Muscle layer of duodenum (tissue), 2 donors: ENCODE measurements around the gene SERINC3.
"Not testable (repeated sequence)": the region's sequence is repeated elsewhere in the genome, so short reads cannot be mapped to it uniquely, and the experiment has no call there.

Source experiments
- H3K27ac ChIP-seq: one replicate; pipeline ENCODE4 v1.7.0; 2013; ENCODE audit warnings: mild to moderate bottlenecking, low read length
- H3K27me3 ChIP-seq: one replicate; pipeline ENCODE4 v1.7.0; 2013; ENCODE audit warnings: low read depth, mild to moderate bottlenecking, control low read depth, low read length
- H3K36me3 ChIP-seq, 2 donors: one replicate each; pipeline ENCODE4 v1.7.0; 2013; ENCODE audit warnings: low read length in 2 of 2, control low read depth in 1 of 2, mild to moderate bottlenecking in 1 of 2; ENCODE audit not compliant: insufficient read depth in 2 of 2, control insufficient read depth in 1 of 2
- H3K4me1 ChIP-seq, 2 donors: one replicate each; pipeline ENCODE4 v1.7.0; 2013; ENCODE audit warnings: low read length in 2 of 2, mild to moderate bottlenecking in 2 of 2, control low read depth in 1 of 2, moderate library complexity in 1 of 2; ENCODE audit not compliant: insufficient read depth in 2 of 2, control insufficient read depth in 1 of 2
- H3K4me3 ChIP-seq, 2 donors: one replicate each; pipeline ENCODE4 v1.7.0; 2013; ENCODE audit warnings: low read length in 2 of 2, low read depth in 1 of 2, mild to moderate bottlenecking in 1 of 2
- H3K9me3 ChIP-seq, 2 donors: one replicate each; pipeline ENCODE4 v1.7.0; 2013; ENCODE audit warnings: low read length in 2 of 2, control low read depth in 1 of 2, mild to moderate bottlenecking in 1 of 2; ENCODE audit not compliant: control insufficient read depth in 1 of 2
- donor health status: healthy.

Gene SERINC3

DNA sequence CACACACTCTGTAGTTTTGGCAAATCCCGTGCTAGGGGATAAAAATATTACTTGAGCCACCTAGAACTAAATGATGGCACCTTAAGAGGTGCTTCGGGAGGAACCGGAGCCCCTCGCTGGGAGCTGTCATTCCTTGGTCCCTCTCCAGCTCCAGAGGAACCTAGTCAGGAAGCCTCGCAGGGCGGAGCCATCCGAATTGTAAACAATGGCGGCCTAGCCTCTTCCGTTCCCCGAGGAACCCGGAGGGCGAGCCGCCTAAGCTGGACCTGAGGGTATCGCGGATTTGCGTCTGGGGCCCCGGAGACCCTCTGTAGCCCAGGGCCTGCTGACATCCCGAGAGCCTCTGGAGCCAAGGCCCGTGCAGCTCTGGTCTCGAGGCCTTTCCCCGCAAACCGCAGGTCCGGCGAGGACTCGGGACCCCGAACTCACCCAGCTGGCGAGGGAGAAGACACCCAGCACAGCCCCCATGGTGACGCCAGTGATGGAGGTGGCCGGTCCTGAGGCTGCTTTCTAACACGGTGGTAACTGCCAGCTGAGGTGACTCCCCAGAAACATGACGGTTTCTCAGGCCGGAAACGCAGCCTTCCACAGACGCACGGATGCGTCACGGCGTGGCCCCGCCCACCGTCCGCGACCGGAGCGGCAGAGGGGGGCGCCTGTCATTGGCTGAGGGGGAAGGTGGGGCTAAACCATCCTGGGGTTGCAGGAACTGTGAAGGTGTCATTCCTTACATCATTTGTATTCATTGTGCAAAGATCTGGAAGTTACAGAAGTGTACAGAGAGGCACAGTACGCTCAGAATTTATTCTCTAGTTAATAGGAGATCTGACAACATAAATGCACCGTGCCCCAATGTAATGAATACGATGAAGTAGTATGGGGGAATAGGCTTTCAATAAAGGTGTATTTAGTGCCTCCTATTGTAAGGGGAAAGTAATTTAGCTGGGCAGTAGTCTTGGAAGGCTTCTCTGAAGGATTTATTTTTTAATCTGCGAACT, at the start of gene SERINC3:
SERINC3 (minus strand) TSS at position 587 of the 998 bp plus-strand sequence; CDS start at position 468, 119 bp downstream.
- H3K9me3 ChIP-seq, result no peaks in the 10 kb centered on the region
- H3K27ac ChIP-seq, result peak within 1 kb of the TSS; percentile 99
- peak within 1 kb of the TSS; percentile 87 to 97 for H3K4me3 ChIP-seq
- peaks cover 16 to 41% of the 10 kb centered on the region in 2 donors for H3K4me1 ChIP-seq
- no peaks in the 10 kb centered on the region for H3K27me3 ChIP-seq
- peaks cover 0 to 5% of the 10 kb centered on the region in 2 donors for H3K36me3 ChIP-seq

DNA sequence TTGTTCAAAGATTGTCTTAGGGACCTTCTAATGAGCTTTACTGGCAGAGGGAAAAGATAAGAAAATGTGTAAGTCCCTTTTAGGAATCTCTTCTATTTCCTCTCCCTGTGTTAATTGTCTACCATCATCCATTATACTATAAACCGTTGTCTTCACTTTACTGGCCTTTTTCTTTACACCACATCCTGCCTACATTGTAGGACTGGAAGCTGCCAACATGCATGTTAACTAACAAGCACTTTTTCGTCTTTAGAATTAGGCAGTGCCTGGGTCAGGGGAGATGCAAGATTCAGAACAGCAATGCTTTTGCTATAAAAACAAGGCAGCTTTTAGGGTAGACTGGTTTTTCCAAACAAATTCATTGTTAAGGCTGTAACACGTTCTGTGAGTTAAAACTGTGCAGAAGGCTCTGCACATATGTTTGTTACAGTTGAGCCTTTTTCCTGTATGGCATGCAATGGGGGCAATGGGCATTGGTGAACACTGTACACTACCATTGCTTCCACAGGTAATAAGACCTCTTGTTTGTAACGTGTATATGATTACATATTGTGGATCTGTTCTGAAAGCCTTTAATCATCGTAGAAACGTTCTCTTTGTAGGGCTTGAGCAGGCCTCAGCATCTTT, 49.6 kb upstream of the SERINC3 start:
- H3K9me3 ChIP-seq, result no peaks in the 10 kb centered on the region
- no peak overlapping the region for H3K4me3 ChIP-seq
- no peaks in the 10 kb centered on the region for H3K27me3 ChIP-seq
- peak overlapping the region; percentile 1 for H3K27ac ChIP-seq
- peaks cover 3 to 11% of the 10 kb centered on the region in 2 donors for H3K4me1 ChIP-seq
- H3K36me3 ChIP-seq, result peaks cover 0 to 6% of the 10 kb centered on the region in 2 donors

GRCh38 chr20:44570367-44570766, 48.5 kb upstream of the SERINC3 start:
- Histone ChIP-seq H3K4me1 (peaks cover 3 to 11% of the 10 kb centered on the region in 2 donors), H3K9me3 (no peaks in the 10 kb centered on the region), H3K27ac (no peak overlapping the region), H3K36me3 (peaks cover 0 to 6% of the 10 kb centered on the region in 2 donors), H3K27me3 (no peaks in the 10 kb centered on the region), H3K4me3 (no peak overlapping the region)

- no peaks in the 10 kb centered on the region for H3K9me3 ChIP-seq
- H3K27me3 ChIP-seq, result no peaks in the 10 kb centered on the region
- H3K27ac ChIP-seq, result no peak overlapping the region
- H3K4me3 ChIP-seq, result no peak overlapping the region
- H3K36me3 ChIP-seq, result no peaks in the 10 kb centered on the region
- H3K4me1 ChIP-seq, result peaks cover 0 to 10% of the 10 kb centered on the region in 2 donors
These were observed 44.9 kb upstream of the SERINC3 start for GRCh38 chr20:44566811-44567210.

DNA sequence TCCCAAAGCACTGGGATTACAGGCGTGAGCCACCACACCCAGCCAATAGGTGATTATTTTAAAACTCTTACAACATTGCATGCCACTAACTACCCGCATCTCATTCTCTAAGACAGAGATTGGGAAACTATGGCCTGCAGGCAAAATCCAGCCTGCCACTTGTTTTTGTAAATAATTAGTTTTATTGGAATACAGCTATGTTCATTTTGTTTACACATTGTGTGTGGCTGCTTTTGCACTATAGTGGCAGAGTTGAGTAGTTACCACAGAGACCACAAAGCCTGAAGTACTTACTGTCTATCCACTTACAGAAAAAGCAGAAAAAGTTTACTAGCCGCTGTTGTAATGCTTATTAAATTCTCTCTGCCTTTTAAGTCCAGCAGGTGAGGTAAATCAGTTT, 44.1 kb upstream of the SERINC3 start:
- no peaks in the 10 kb centered on the region for H3K27me3 ChIP-seq

DNA sequence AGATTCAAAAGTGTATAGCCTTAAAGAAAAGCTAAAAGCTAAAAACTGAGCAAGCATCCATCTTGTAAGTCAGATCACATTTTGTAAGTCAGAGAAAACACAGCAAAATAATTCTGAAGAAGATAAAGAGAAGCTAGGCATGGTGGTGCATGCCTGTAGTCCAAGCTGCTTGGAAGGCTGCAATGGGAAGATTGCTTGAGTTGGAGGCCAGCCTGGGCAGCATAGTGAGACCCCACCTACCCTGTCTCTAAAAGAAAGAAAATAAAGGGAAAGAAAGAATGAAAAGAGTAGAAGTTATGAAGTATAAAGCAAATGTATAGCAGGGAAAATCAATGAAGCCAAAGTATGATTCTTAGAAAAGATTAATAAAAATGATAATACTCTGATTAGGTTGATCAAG, 40.0 kb upstream of the SERINC3 start:
- Histone ChIP-seq H3K27ac (no peak overlapping the region), H3K27me3 (no peaks in the 10 kb centered on the region), H3K4me3 (no peak overlapping the region), H3K36me3 (no peaks in the 10 kb centered on the region), H3K9me3 (no peaks in the 10 kb centered on the region), H3K4me1 (peaks cover 0 to 8% of the 10 kb centered on the region in 2 donors)

More for the DNA sequence above, 44.1 kb upstream of the SERINC3 start:
- Histone ChIP-seq H3K36me3 (no peaks in the 10 kb centered on the region), H3K9me3 (no peaks in the 10 kb centered on the region), H3K4me1 (peaks cover 0 to 10% of the 10 kb centered on the region in 2 donors), H3K27ac (no peak overlapping the region), H3K4me3 (no peak overlapping the region)

DNA sequence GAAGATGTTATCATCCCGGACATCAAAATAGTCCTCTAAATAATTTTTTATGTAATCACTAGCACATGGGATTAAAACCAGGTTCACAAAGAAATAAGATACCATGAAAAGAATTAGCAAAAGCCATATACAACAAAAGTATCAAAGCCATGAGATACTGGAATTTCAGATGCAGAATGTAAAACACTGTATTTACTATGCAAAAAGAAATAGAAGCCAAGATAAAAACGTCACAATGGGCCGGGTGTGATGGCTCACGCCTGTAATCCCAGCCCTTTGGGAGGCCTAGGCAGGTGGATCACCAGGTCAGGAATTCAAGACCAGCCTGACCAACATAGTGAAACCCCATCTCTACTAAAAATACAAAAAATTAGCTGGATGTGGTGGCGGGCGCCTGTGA, 38.9 kb upstream of the SERINC3 start:
- not testable (repeated sequence) for H3K27me3 ChIP-seq, H3K4me3 ChIP-seq, H3K4me1 ChIP-seq, H3K36me3 ChIP-seq, H3K27ac ChIP-seq, H3K9me3 ChIP-seq

DNA sequence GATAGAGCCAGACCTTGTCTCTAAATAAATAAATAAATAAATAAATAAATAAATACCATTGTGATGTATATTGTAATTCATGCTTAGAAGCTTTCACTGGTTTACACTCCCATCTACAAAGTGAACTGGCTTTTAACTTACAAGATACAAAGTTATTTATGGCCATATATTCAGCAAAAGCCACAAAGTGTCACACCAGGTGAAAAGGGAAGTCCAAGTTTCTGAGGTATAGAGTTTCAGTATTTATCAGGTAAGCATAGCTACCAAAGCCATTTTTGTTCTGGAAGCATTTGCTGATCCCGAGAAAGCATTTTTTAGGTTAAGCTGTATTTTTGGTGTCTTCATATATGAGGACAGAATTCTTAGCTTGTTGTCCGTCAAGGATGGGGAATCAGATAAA, 38.4 kb upstream of the SERINC3 start:
- Histone ChIP-seq H3K4me1 (peaks cover 0 to 8% of the 10 kb centered on the region in 2 donors), H3K27ac (no peak overlapping the region), H3K27me3 (no peaks in the 10 kb centered on the region), H3K4me3 (no peak overlapping the region), H3K36me3 (no peaks in the 10 kb centered on the region), H3K9me3 (no peaks in the 10 kb centered on the region)

DNA sequence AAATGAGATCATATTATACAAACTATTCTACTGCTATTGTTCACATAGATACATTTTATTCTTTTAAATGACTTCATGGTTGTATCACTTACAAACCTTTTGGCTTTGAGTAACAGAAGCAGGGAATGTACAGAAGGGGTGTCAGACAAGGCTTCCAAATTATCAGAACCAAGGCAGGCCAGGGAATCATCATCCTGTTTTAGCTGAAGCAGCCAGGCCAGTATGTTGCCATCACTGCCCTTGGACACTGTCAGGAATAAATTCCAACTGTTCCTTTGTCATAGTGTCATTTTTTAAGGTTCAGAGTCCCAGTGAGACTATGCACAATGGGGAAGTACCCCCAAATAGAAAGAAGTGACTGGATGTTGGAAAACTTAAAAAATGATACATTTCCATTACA, 37.4 kb upstream of the SERINC3 start:
- Histone ChIP-seq H3K27ac (no peak overlapping the region), H3K4me1 (peaks cover 0 to 12% of the 10 kb centered on the region in 2 donors), H3K4me3 (no peak overlapping the region), H3K27me3 (no peaks in the 10 kb centered on the region), H3K9me3 (no peaks in the 10 kb centered on the region), H3K36me3 (no peaks in the 10 kb centered on the region)

- H3K9me3 ChIP-seq, result no peaks in the 10 kb centered on the region
- H3K4me1 ChIP-seq, result peaks cover 4 to 29% of the 10 kb centered on the region in 2 donors
- H3K27ac ChIP-seq, result peak overlapping the region; percentile 76
- no peaks in the 10 kb centered on the region for H3K27me3 ChIP-seq
- no peaks in the 10 kb centered on the region for H3K36me3 ChIP-seq
- H3K4me3 ChIP-seq, result peak overlapping the region in 1 of 2 donors; percentile 14
These were observed 31.4 kb upstream of the SERINC3 start for GRCh38 chr20:44552950-44553908.
